H9 (cell line): ENCODE data around the gene CXCR3. TPM values are rescaled to one million over a fixed set of nuclear protein-coding genes. Genes with fewer than 3 reads are reported as not detected.

Experiments used
- DNase-seq: peaks from one replicate; pipeline ENCODE4 v3.0.0-alpha.2; 2017
- H2AFZ ChIP-seq: one replicate; pipeline ENCODE4 v1.6.1; 2013; ENCODE audit warnings: mild to moderate bottlenecking, low read length, control low read depth, moderate library complexity
- H2AK5ac ChIP-seq: 2 replicates; pipeline ENCODE4 v1.6.1; 2013; ENCODE audit warnings: low read length, control low read depth, mixed read lengths; ENCODE audit not compliant: insufficient read length
- H2BK120ac ChIP-seq: one replicate; pipeline ENCODE4 v1.6.1; 2013; ENCODE audit warnings: low read depth, mild to moderate bottlenecking, low read length, control low read depth, inconsistent platforms; ENCODE audit not compliant: poor library complexity, severe bottlenecking
- H2BK12ac ChIP-seq: 2 replicates; pipeline ENCODE4 v1.6.1; 2013; ENCODE audit warnings: low read length, control low read depth, mixed read lengths, low read depth; ENCODE audit not compliant: insufficient read length
- H2BK15ac ChIP-seq: 2 replicates; pipeline ENCODE4 v1.6.1; 2013; ENCODE audit warnings: low read depth, low read length, control low read depth
- H2BK20ac ChIP-seq: one replicate; pipeline ENCODE4 v1.6.1; 2013; ENCODE audit warnings: low read depth, mild to moderate bottlenecking, low read length, control low read depth, inconsistent platforms; ENCODE audit not compliant: poor library complexity, severe bottlenecking
- H2BK5ac ChIP-seq: 2 replicates; pipeline ENCODE4 v1.6.1; 2013; ENCODE audit warnings: low read length, control low read depth, mixed read lengths; ENCODE audit not compliant: insufficient read length
- H3K14ac ChIP-seq: 2 replicates; pipeline ENCODE4 v1.6.1; 2013; ENCODE audit warnings: low read length, control low read depth; ENCODE audit not compliant: insufficient read depth
- H3K18ac ChIP-seq: 2 replicates; pipeline ENCODE4 v1.6.1; 2013; ENCODE audit warnings: low read depth, mild to moderate bottlenecking, mixed read lengths, low read length, control low read depth; ENCODE audit not compliant: insufficient read length
- H3K23ac ChIP-seq: 2 replicates; pipeline ENCODE4 v1.6.1; 2013; ENCODE audit warnings: low read length, control low read depth, mixed read lengths, low read depth; ENCODE audit not compliant: insufficient read length
- H3K23me2 ChIP-seq: 2 replicates; pipeline ENCODE4 v1.6.1; 2013; ENCODE audit warnings: low read depth, mild to moderate bottlenecking, mixed read lengths, low read length, control low read depth; ENCODE audit not compliant: insufficient read length, poor library complexity, severe bottlenecking
- H3K27ac ChIP-seq: 2 replicates; pipeline ENCODE4 v1.5.1; 2013; ENCODE audit warnings: low read length, control low read depth, mixed read lengths, low read depth; ENCODE audit not compliant: insufficient read length
- H3K27me3 ChIP-seq: 2 replicates; pipeline ENCODE4 v1.6.1; 2013; ENCODE audit warnings: low read length, control low read depth, inconsistent platforms; ENCODE audit not compliant: insufficient read depth
- H3K4ac ChIP-seq: 2 replicates; pipeline ENCODE4 v1.6.1; 2013; ENCODE audit warnings: low read depth, mild to moderate bottlenecking, control low read depth, inconsistent platforms, low read length, moderate library complexity
- H3K4me1 ChIP-seq: 2 replicates; pipeline ENCODE4 v1.6.1; 2013; ENCODE audit warnings: low read length, control low read depth, inconsistent platforms; ENCODE audit not compliant: insufficient read depth
- H3K4me2 ChIP-seq: 2 replicates; pipeline ENCODE4 v1.6.1; 2013; ENCODE audit warnings: low read length, control low read depth, mixed read lengths; ENCODE audit not compliant: insufficient read length, insufficient read depth
- H3K56ac ChIP-seq: 2 replicates; pipeline ENCODE4 v1.6.1; 2013; ENCODE audit warnings: low read depth, mild to moderate bottlenecking, mixed read lengths, low read length, control low read depth; ENCODE audit not compliant: insufficient read length
- H3K79me1 ChIP-seq: 2 replicates; pipeline ENCODE4 v1.6.1; 2013; ENCODE audit warnings: low read depth, mild to moderate bottlenecking, moderate library complexity, low read length, control low read depth, inconsistent platforms; ENCODE audit not compliant: insufficient read depth, poor library complexity, severe bottlenecking
- H3K79me2 ChIP-seq: 2 replicates; pipeline ENCODE4 v1.6.1; 2013; ENCODE audit warnings: low read length, control low read depth, inconsistent platforms; ENCODE audit not compliant: insufficient read depth
- H3K9ac ChIP-seq: 2 replicates; pipeline ENCODE4 v1.6.1; 2013; ENCODE audit warnings: low read length, control low read depth, mixed read lengths; ENCODE audit not compliant: insufficient read length; ENCODE audit errors: extremely low read depth
- H3K9me3 ChIP-seq: one replicate; pipeline ENCODE4 v1.6.1; 2013; ENCODE audit warnings: low read depth, low read length, inconsistent platforms; ENCODE audit not compliant: control insufficient read depth
- H3T11ph ChIP-seq: one replicate; pipeline ENCODE4 v1.6.1; 2013; ENCODE audit warnings: mild to moderate bottlenecking, low read length, control low read depth, inconsistent platforms
- H4K20me1 ChIP-seq: one replicate; pipeline ENCODE4 v1.6.1; 2013; ENCODE audit not compliant: control insufficient read depth, insufficient read length, insufficient read depth
- H4K5ac ChIP-seq: 2 replicates; pipeline ENCODE4 v1.6.1; 2013; ENCODE audit warnings: low read depth, mild to moderate bottlenecking, mixed read lengths, low read length, control low read depth; ENCODE audit not compliant: insufficient read length
- H4K8ac ChIP-seq: replicated peaks from 2 replicates; pipeline ENCODE4 v1.6.1; 2013; ENCODE audit warnings: low read length, control low read depth, mixed read lengths, low read depth; ENCODE audit not compliant: insufficient read length
- H4K91ac ChIP-seq: 2 replicates; pipeline ENCODE4 v1.6.1; 2013; ENCODE audit warnings: low read depth, mild to moderate bottlenecking, moderate library complexity, mixed read lengths, low read length, control low read depth; ENCODE audit not compliant: insufficient read length
- H3K27ac Mint-ChIP-seq, 3 experiments: 2 replicates in 2 of 3; 3 replicates in 1 of 3; pipeline ENCODE4 v1.8.0; 2020 to 2021; ENCODE audit warnings: mixed read lengths in 3 of 3, mild to moderate bottlenecking in 1 of 3, moderate library complexity in 1 of 3
- H3K27me3 Mint-ChIP-seq: 2 replicates; pipeline ENCODE4 v1.8.0; 2021; ENCODE audit warnings: low read depth, mild to moderate bottlenecking, moderate library complexity, mixed read lengths
- H3K36me3 Mint-ChIP-seq, 3 experiments: 2 replicates in 2 of 3; 3 replicates in 1 of 3; pipeline ENCODE4 v1.8.0; 2020 to 2021; ENCODE audit warnings: low read depth in 3 of 3, mixed read lengths in 3 of 3; ENCODE audit not compliant: insufficient read depth in 1 of 3
- H3K4me1 Mint-ChIP-seq, 2 experiments: 2 replicates each; pipeline ENCODE4 v1.8.0; 2020; ENCODE audit warnings: mixed read lengths in 2 of 2
- H3K4me3 Mint-ChIP-seq, 2 experiments: 2 replicates in 1 of 2; 3 replicates in 1 of 2; pipeline ENCODE4 v1.8.0; 2020 to 2021; ENCODE audit warnings: mild to moderate bottlenecking in 2 of 2, mixed read lengths in 2 of 2, moderate library complexity in 1 of 2
- H3K9me3 Mint-ChIP-seq, 2 experiments: 2 replicates in 1 of 2; 3 replicates in 1 of 2; pipeline ENCODE4 v1.8.0; 2020; ENCODE audit warnings: mild to moderate bottlenecking in 2 of 2, mixed read lengths in 2 of 2, moderate library complexity in 1 of 2
- WGBS: extraction: QIAGEN DNeasy Blood & Tissue Kit; methylation state at CpG from one replicate; pipeline ENCODE4 v1.1.7; 2013; ENCODE audit warnings: missing lambda C conversion rate, low lambda C conversion rate, mixed read lengths; ENCODE audit not compliant: insufficient read length; ENCODE audit errors: extremely low coverage; 5-methylcytosine and 5-hydroxymethylcytosine counted together
- total RNA-seq: library from RNA; stranded (reverse); gene quantifications from 2 replicates; pipeline ENCODE4 v1.2.1, GENCODE V29; 2021
- TF ChIP-seq, protein P1 (sequence below): fragments of 200-600 bp; sonication (generic); conservative IDR thresholded peaks from 3 replicates; pipeline ENCODE4 v1.8.0; 2021; ENCODE audit warnings: antibody characterized with exemption, mild to moderate bottlenecking

Gene CXCR3
- total RNA-seq, 1 experiment from 2014 or later = not detected

GRCh38 chrX:71629467-71629866, 11.2 kb upstream of the CXCR3 start:
- Histone ChIP-seq H3T11ph (no peak overlapping the region), H3K4me2 (no peak overlapping the region), H3K23ac (no peak overlapping the region), H2BK15ac (no peak overlapping the region), H4K91ac (no peak overlapping the region), H4K20me1 (no peaks in the 10 kb centered on the region), H3K14ac (no peak overlapping the region), H2BK120ac (no peak overlapping the region), H4K5ac (no peak overlapping the region), H2AK5ac (no peak overlapping the region), H3K79me2 (no peaks in the 10 kb centered on the region), H3K27ac (no peak overlapping the region), H2BK20ac (no peak overlapping the region), H3K18ac (no peak overlapping the region), H3K27me3 (no peaks in the 10 kb centered on the region), H4K8ac (no peak overlapping the region), H3K4ac (no peak overlapping the region), H3K56ac (no peak overlapping the region), H3K23me2 (no peaks in the 10 kb centered on the region), H2BK5ac (no peak overlapping the region), H2AFZ (no peak overlapping the region), H3K79me1 (no peaks in the 10 kb centered on the region), H3K4me1 (no peaks in the 10 kb centered on the region), H3K9me3 (peaks cover 37% of the 10 kb centered on the region), H3K9ac (no peak overlapping the region), H2BK12ac (no peak overlapping the region)
- H3K4me3 Mint-ChIP-seq = no peak overlapping the region
- H3K27me3 Mint-ChIP-seq = no peaks in the 10 kb centered on the region
- no peak for DNase-seq
- TF ChIP-seq, protein P1, sequence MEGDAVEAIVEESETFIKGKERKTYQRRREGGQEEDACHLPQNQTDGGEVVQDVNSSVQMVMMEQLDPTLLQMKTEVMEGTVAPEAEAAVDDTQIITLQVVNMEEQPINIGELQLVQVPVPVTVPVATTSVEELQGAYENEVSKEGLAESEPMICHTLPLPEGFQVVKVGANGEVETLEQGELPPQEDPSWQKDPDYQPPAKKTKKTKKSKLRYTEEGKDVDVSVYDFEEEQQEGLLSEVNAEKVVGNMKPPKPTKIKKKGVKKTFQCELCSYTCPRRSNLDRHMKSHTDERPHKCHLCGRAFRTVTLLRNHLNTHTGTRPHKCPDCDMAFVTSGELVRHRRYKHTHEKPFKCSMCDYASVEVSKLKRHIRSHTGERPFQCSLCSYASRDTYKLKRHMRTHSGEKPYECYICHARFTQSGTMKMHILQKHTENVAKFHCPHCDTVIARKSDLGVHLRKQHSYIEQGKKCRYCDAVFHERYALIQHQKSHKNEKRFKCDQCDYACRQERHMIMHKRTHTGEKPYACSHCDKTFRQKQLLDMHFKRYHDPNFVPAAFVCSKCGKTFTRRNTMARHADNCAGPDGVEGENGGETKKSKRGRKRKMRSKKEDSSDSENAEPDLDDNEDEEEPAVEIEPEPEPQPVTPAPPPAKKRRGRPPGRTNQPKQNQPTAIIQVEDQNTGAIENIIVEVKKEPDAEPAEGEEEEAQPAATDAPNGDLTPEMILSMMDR = no peak
- WGBS = no CpG with 5 or more reads among the region's 2 CpGs
- no peak overlapping the region for H3K27ac Mint-ChIP-seq
- peaks cover 2 to 3% of the 10 kb centered on the region in 2 experiments; a peak in 1 of 4 replicates for H3K4me1 Mint-ChIP-seq
- H3K9me3 Mint-ChIP-seq = peaks cover 70 to 75% of the 10 kb centered on the region in 2 experiments
- H3K36me3 Mint-ChIP-seq = peaks cover 0 to 4% (median 2%) of the 10 kb centered on the region in 3 experiments; a peak in 3 of 7 replicates
